ENCODE data around the gene CALCB. TPM values are rescaled to one million over a fixed set of nuclear protein-coding genes. Genes with fewer than 3 reads are reported as not detected.
A peak's percentile ranks its signal among the peaks of the same experiment; 100 is the strongest.

Gene CALCB
- total RNA-seq, 1 donor from 2014 or later = 0.53 TPM

GRCh38 chr11:15104166-15104565 is 30.8 kb downstream of the CALCB start:
- no peak for TF ChIP-seq CTCF (IDR thresholded peaks at IDR 0.05; ENCODE audit: insufficient read depth, low read length, severe bottlenecking)
- Histone ChIP-seq H3K4me3 (ENCODE audit: low read depth, low read length) (no peak overlapping the region), H3K27me3 (ENCODE audit: control insufficient read depth, insufficient read depth, low read length) (no peaks in the 10 kb centered on the region), H3K36me3 (ENCODE audit: control insufficient read depth, insufficient read depth, low read length) (no peaks in the 10 kb centered on the region)
- no peak for FAIRE-seq
- peak; percentile 53 for DNase-seq (ENCODE audit: low read depth)

GRCh38 chr11:15106201-15106965 is 33.0 kb downstream of the CALCB start:
- FAIRE-seq = peak; percentile 64

GRCh38 chr11:15107730-15108515 is 34.5 kb downstream of the CALCB start:
- no peaks in the 10 kb centered on the region for H3K27me3 ChIP-seq (ENCODE audit: control insufficient read depth, insufficient read depth, low read length)
- DNase-seq (ENCODE audit: low read depth) (peak; percentile 79), FAIRE-seq (no peak)
- TF ChIP-seq CTCF (IDR thresholded peaks at IDR 0.05; ENCODE audit: insufficient read depth, low read length, severe bottlenecking) = no peak
- H3K36me3 ChIP-seq (ENCODE audit: control insufficient read depth, insufficient read depth, low read length) = no peaks in the 10 kb centered on the region
- no peak overlapping the region for H3K4me3 ChIP-seq (ENCODE audit: low read depth, low read length)

More at GRCh38 chr11:15106201-15106965, 33.0 kb downstream of the CALCB start:
- no peak overlapping the region for H3K4me3 ChIP-seq (ENCODE audit: low read depth, low read length)
- no peaks in the 10 kb centered on the region for H3K36me3 ChIP-seq (ENCODE audit: control insufficient read depth, insufficient read depth, low read length)
- no peaks in the 10 kb centered on the region for H3K27me3 ChIP-seq (ENCODE audit: control insufficient read depth, insufficient read depth, low read length)
- DNase-seq (ENCODE audit: low read depth) = peak; percentile 82
- no peak for TF ChIP-seq CTCF (IDR thresholded peaks at IDR 0.05; ENCODE audit: insufficient read depth, low read length, severe bottlenecking)

- Histone ChIP-seq H3K4me3 (ENCODE audit: low read depth, low read length) (no peak overlapping the region), H3K36me3 (ENCODE audit: control insufficient read depth, insufficient read depth, low read length) (no peaks in the 10 kb centered on the region), H3K27me3 (ENCODE audit: control insufficient read depth, insufficient read depth, low read length) (no peaks in the 10 kb centered on the region)
- FAIRE-seq (no peak), DNase-seq (ENCODE audit: low read depth) (no peak)
- no peak for TF ChIP-seq CTCF (IDR thresholded peaks at IDR 0.05; ENCODE audit: insufficient read depth, low read length, severe bottlenecking)
Observed at GRCh38 chr11:15108592-15109130, 35.3 kb downstream of the CALCB start.

- TF ChIP-seq CTCF (IDR thresholded peaks at IDR 0.05; ENCODE audit: insufficient read depth, low read length, severe bottlenecking) = no peak
- H3K36me3 ChIP-seq (ENCODE audit: control insufficient read depth, insufficient read depth, low read length) = no peaks in the 10 kb centered on the region
- H3K4me3 ChIP-seq (ENCODE audit: low read depth, low read length) = no peak overlapping the region
- H3K27me3 ChIP-seq (ENCODE audit: control insufficient read depth, insufficient read depth, low read length) = no peaks in the 10 kb centered on the region
- DNase-seq (ENCODE audit: low read depth) (no peak), FAIRE-seq (no peak)
Observed at GRCh38 chr11:15109602-15110001, 36.2 kb downstream of the CALCB start.
